Skeletal muscle tissue (tissue), 4 donors: ENCODE measurements around the gene GIPC2. TPM values are rescaled to one million over a fixed set of nuclear protein-coding genes. Genes with fewer than 3 reads are reported as not detected.

Experiments
- H3K27ac ChIP-seq: one replicate; pipeline ENCODE4 v1.7.0; 2013; ENCODE audit warnings: mild to moderate bottlenecking, low read depth, low read length, inconsistent platforms
- H3K27me3 ChIP-seq, 3 donors: one replicate each; pipeline ENCODE4 v1.7.0; 2013; ENCODE audit warnings: low read length in 3 of 3; ENCODE audit not compliant: control insufficient read depth in 3 of 3, insufficient read depth in 3 of 3
- H3K36me3 ChIP-seq, 3 donors: one replicate each; pipeline ENCODE4 v1.7.0; 2013; ENCODE audit warnings: low read length in 3 of 3; ENCODE audit not compliant: control insufficient read depth in 3 of 3, insufficient read depth in 3 of 3
- H3K4me1 ChIP-seq, 3 donors: one replicate each; pipeline ENCODE4 v1.7.0; 2013; ENCODE audit warnings: low read length in 3 of 3, mild to moderate bottlenecking in 3 of 3; ENCODE audit not compliant: control insufficient read depth in 3 of 3, insufficient read depth in 3 of 3
- H3K4me3 ChIP-seq, 3 donors: one replicate each; pipeline ENCODE4 v1.7.0; 2013; ENCODE audit warnings: low read length in 3 of 3
- H3K9ac ChIP-seq, 3 donors: one replicate each; pipeline ENCODE4 v1.7.0; 2013; ENCODE audit warnings: low read length in 3 of 3, mild to moderate bottlenecking in 3 of 3, moderate library complexity in 2 of 3, low read depth in 1 of 3
- H3K9me3 ChIP-seq, 3 donors: one replicate each; pipeline ENCODE4 v1.7.0; 2013; ENCODE audit warnings: low read length in 3 of 3; ENCODE audit not compliant: control insufficient read depth in 3 of 3
- total RNA-seq: library from RNA; depleted of rRNA; stranded (reverse); fragments of >200 nt; gene quantifications from one replicate; pipeline ENCODE4 v1.2.3, GENCODE V29; 2014
- donor health status: Osteomylitis.

The GIPC2 gene
- total RNA-seq, 1 donor from 2014 or later, result 1.6 TPM

- H3K4me1 ChIP-seq, result no peaks in the 10 kb centered on the region
- H3K36me3 ChIP-seq, result no peaks in the 10 kb centered on the region
- no peaks in the 10 kb centered on the region for H3K9me3 ChIP-seq
- H3K27ac ChIP-seq, result no peak overlapping the region
- no peaks in the 10 kb centered on the region for H3K27me3 ChIP-seq
- no peak overlapping the region for H3K4me3 ChIP-seq
- H3K9ac ChIP-seq, result no peak overlapping the region
Measured at GRCh38 chr1:78132174-78132947, 86.6 kb downstream of the GIPC2 start.

DNA sequence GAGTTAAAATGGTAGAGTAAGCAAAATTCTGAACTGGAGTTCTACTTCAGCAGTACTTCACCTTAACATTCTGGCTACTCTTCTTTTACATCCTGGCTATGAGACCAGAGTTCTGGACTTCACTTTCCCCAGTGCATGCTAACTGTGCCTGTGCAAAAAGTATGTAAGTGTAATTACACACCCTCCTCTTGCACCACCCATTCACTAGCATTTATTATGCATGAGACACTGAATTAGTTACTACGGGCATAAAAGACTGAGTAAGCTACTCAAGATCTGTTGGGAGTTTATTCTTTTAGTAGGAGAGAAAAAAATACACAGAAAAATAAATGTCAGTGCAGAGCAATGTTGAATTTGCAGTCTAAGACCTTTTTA, 87.2 kb downstream of the GIPC2 start:
- Histone ChIP-seq H3K27me3 (no peaks in the 10 kb centered on the region), H3K36me3 (no peaks in the 10 kb centered on the region), H3K9me3 (no peaks in the 10 kb centered on the region), H3K4me1 (no peaks in the 10 kb centered on the region), H3K27ac (no peak overlapping the region), H3K4me3 (no peak overlapping the region), H3K9ac (no peak overlapping the region)

- Histone ChIP-seq H3K36me3 (no peaks in the 10 kb centered on the region), H3K27ac (no peak overlapping the region), H3K9me3 (no peaks in the 10 kb centered on the region), H3K4me3 (no peak overlapping the region), H3K27me3 (no peaks in the 10 kb centered on the region), H3K4me1 (no peaks in the 10 kb centered on the region), H3K9ac (no peak overlapping the region)
Measured at GRCh38 chr1:78136680-78137079, 90.9 kb downstream of the GIPC2 start.

GRCh38 chr1:78141531-78142231, 95.9 kb downstream of the GIPC2 start:
- no peaks in the 10 kb centered on the region for H3K4me1 ChIP-seq
- no peaks in the 10 kb centered on the region for H3K36me3 ChIP-seq
- H3K27ac ChIP-seq, result no peak overlapping the region
- H3K9ac ChIP-seq, result no peak overlapping the region
- H3K4me3 ChIP-seq, result no peak overlapping the region
- no peaks in the 10 kb centered on the region for H3K9me3 ChIP-seq
- no peaks in the 10 kb centered on the region for H3K27me3 ChIP-seq

DNA sequence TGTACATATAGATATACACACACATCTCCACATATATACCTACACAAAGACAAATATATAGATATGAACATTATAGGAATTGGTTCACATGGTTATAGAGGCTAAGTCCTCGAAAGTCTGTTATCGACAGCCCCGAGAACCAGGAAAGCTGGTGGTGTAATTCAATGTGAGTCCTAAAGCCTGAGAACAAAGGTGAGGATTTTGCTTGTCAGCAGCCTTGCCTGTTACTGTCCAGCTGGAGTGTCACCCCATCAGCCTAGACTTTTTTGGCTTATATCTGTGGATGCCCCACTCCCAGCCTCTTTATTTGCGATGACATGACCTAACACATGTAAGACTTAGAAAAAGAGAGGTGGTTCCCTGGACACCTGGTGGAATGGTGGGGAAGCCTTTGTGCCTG, 97.0 kb downstream of the GIPC2 start:
- Histone ChIP-seq H3K4me1 (no peaks in the 10 kb centered on the region), H3K36me3 (no peaks in the 10 kb centered on the region), H3K9me3 (no peaks in the 10 kb centered on the region), H3K27me3 (no peaks in the 10 kb centered on the region), H3K27ac (no peak overlapping the region), H3K4me3 (no peak overlapping the region), H3K9ac (no peak overlapping the region)

GRCh38 chr1:78143152-78143551, 97.4 kb downstream of the GIPC2 start:
- Histone ChIP-seq H3K9ac (no peak overlapping the region), H3K36me3 (no peaks in the 10 kb centered on the region), H3K9me3 (no peaks in the 10 kb centered on the region), H3K27me3 (no peaks in the 10 kb centered on the region), H3K27ac (no peak overlapping the region), H3K4me1 (no peaks in the 10 kb centered on the region), H3K4me3 (no peak overlapping the region)

DNA sequence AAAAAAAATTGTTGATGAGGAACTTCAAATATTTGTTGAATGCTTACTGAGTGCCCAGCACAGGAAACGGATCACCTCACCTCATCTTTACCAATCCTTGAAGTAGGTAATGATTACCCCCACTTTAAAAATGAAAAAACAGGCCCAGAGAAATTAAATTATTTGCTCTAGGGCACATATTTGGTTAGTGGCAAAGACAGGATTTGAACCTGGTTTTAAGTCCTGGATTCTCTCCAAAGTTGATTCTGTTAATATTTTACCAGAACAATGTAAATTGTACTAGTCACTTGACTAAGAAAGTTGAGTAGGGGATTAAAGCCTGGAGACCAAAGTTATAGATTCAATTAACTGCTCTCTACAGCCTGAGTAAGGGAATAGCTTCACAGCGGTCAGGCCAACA, 97.9 kb downstream of the GIPC2 start:
- Histone ChIP-seq H3K36me3 (no peaks in the 10 kb centered on the region), H3K4me3 (no peak overlapping the region), H3K27me3 (no peaks in the 10 kb centered on the region), H3K27ac (no peak overlapping the region), H3K9me3 (no peaks in the 10 kb centered on the region), H3K4me1 (no peaks in the 10 kb centered on the region), H3K9ac (no peak overlapping the region)

DNA sequence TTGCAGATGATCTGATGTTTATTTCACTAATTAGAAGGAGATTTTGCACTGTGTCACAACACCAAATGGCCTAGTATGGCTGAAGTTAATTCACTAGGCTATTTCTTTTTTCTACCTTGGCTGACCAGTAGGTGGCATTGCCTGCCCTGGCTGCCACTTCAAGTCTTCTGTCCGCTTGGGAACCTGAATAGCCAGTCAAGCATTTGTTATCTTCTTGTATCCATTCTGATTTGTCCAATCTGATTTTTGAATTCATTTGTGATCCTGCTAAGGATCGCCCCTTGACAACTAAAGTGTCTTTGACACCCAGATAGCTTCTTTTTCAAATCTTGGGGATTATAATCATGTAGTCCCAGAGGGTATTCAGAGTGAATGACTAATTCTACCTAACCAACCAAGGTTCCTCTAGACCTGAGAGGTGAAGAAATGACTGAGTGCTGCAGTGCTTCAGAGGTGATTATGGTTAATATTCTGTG, 99.4 kb downstream of the GIPC2 start:
- Histone ChIP-seq H3K9me3 (no peaks in the 10 kb centered on the region), H3K9ac (no peak overlapping the region), H3K4me3 (no peak overlapping the region), H3K36me3 (no peaks in the 10 kb centered on the region), H3K27ac (no peak overlapping the region), H3K27me3 (no peaks in the 10 kb centered on the region), H3K4me1 (no peaks in the 10 kb centered on the region)

GRCh38 chr1:78146205-78146771, 100.5 kb downstream of the GIPC2 start:
- no peaks in the 10 kb centered on the region for H3K4me1 ChIP-seq
- H3K27me3 ChIP-seq, result no peaks in the 10 kb centered on the region
- H3K9me3 ChIP-seq, result no peaks in the 10 kb centered on the region
- H3K27ac ChIP-seq, result no peak overlapping the region
- H3K9ac ChIP-seq, result no peak overlapping the region
- H3K4me3 ChIP-seq, result no peak overlapping the region
- H3K36me3 ChIP-seq, result no peaks in the 10 kb centered on the region

DNA sequence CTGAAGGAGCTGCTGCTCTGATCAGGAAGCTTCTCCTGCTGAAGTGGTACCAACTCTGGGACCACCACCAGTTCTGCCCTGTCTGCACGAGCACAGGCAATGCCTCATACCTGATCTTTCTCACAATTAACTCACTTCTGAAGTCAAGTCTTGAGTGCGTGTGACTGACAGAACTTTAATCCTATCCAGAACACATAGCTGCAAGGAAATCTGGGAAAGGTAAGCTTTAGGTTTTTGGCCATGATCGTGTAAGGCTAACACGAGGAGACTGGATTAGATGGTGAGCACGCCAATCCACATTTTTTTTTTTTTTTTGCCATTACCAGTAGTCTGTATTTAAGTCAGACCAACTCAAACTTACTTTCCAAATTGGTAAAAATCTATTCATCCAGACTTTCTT, 101.3 kb downstream of the GIPC2 start:
- no peak overlapping the region for H3K9ac ChIP-seq
- H3K4me3 ChIP-seq, result no peak overlapping the region
- H3K27ac ChIP-seq, result no peak overlapping the region
- H3K9me3 ChIP-seq, result no peaks in the 10 kb centered on the region
- no peaks in the 10 kb centered on the region for H3K27me3 ChIP-seq
- H3K4me1 ChIP-seq, result no peaks in the 10 kb centered on the region
- no peaks in the 10 kb centered on the region for H3K36me3 ChIP-seq
